ENCODE results near the gene MRM1. TPM values are rescaled to one million over a fixed set of nuclear protein-coding genes. Genes with fewer than 3 reads are reported as not detected.

MRM1 gene
- total and polyA plus RNA-seq, 7 donors, result 8.7 to 30.6 (median 11.1) TPM

DNA sequence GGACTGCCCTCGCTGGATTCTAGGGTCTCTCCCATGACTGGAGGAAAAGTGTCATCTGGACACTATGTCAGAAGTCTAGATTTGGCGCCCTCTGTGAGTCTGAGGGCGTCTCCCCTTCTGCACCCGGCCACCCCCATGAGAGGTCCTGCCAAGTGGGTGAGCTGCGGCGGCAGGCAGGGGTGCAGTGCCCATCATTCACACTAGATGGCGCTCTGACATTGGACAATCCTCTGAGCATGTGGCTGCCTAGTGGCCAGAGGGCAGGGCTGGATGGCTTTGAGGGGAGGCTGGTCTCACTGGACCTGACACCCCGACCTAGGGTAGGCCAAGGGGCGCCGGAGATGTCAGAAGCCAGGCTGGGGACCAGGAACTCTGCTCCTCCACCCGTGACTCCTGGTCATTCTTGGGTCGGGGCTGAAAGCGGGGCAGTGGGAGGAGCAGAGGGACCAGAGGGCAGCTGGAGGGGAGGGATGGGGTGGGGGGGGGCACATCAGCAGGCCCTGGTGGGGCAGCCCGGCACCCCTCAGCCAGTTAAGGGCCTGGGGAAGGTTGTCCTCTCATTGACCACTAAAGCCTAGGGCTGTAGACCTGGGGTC, 28.0 kb downstream of the MRM1 start:
- 16 to 19% (median 16%) methylated on average over 13 to 14 of the region's 14 CpGs for WGBS, 3 donors
- intact Hi-C loops (cut with DNase I), result loop anchor here in 1 of 2 donors (1.0 to 5.0 kb wide), 2 partner anchors 418 to 588 kb away; no protein-coding TSS in a partner anchor

DNA sequence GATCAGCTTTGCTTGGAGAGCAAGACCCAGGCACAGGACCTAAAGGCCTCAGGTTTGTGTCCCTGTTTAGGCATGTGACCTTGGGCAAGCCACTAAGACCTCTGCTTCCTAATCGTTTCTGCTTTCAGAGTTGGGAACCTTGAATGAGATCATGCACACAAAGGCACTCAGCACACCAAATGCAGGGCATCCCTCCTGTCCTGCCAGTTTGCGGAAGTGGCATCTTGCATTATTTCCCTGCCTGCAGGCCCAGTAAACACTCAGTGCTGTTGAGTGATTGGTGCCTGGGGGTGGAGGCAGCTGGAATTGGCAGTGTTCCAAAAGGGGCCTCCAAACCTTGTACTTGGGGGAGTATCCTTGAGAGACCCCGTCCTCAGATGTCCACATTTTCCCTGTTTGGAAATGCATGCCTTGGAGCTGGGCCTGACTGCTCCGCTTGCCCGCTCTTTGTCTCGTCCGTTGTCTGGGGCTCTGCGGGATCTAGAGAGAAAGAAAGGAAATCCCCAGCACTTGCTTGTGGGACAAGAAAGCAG, 28.7 kb downstream of the MRM1 start:
- 67 to 76% (median 73%) methylated on average over 8 of the region's 8 CpGs for WGBS, 3 donors
- TF ChIP-seq, protein P1, sequence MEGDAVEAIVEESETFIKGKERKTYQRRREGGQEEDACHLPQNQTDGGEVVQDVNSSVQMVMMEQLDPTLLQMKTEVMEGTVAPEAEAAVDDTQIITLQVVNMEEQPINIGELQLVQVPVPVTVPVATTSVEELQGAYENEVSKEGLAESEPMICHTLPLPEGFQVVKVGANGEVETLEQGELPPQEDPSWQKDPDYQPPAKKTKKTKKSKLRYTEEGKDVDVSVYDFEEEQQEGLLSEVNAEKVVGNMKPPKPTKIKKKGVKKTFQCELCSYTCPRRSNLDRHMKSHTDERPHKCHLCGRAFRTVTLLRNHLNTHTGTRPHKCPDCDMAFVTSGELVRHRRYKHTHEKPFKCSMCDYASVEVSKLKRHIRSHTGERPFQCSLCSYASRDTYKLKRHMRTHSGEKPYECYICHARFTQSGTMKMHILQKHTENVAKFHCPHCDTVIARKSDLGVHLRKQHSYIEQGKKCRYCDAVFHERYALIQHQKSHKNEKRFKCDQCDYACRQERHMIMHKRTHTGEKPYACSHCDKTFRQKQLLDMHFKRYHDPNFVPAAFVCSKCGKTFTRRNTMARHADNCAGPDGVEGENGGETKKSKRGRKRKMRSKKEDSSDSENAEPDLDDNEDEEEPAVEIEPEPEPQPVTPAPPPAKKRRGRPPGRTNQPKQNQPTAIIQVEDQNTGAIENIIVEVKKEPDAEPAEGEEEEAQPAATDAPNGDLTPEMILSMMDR (IDR thresholded peaks at IDR 0.05), result no peak
- intact Hi-C loops (cut with DNase I), result loop anchor here (1.0 to 10.0 kb wide), 4 partner anchors 315 to 587 kb away; partner anchors contain the start of gene AATF (in 1 of the 2)
- H3K9me3 ChIP-seq, result no peaks in the 10 kb centered on the region
- no peak overlapping the region for H3K4me3 ChIP-seq
- no peaks in the 10 kb centered on the region for H3K4me1 ChIP-seq
- ATAC-seq (peak in 1 of 4 donors; percentile 5), DNase-seq (no peak)
- H3K27me3 ChIP-seq (ENCODE audit: insufficient read depth in 3 of 3, low read length in 2 of 3), result peaks cover 0 to 5% (median 4%) of the 10 kb centered on the region in 3 donors
- H3K27ac ChIP-seq, result no peak overlapping the region
- H3K36me3 ChIP-seq (ENCODE audit: insufficient read depth in 1 of 2, low read depth in 1 of 2), result no peaks in the 10 kb centered on the region

More for the DNA sequence above, 28.0 kb downstream of the MRM1 start:
- DNase-seq, result peak; percentile 71 to 86
- no peaks in the 10 kb centered on the region for H3K4me1 ChIP-seq
- no peak overlapping the region for H3K27ac ChIP-seq
- H3K36me3 ChIP-seq (ENCODE audit: insufficient read depth in 1 of 2, low read depth in 1 of 2), result no peaks in the 10 kb centered on the region
- peaks cover 0 to 5% (median 4%) of the 10 kb centered on the region in 3 donors for H3K27me3 ChIP-seq (ENCODE audit: insufficient read depth in 3 of 3, low read length in 2 of 3)
- TF ChIP-seq, protein P1 (IDR thresholded peaks at IDR 0.05), result peak; percentile 99
- H3K9me3 ChIP-seq, result no peaks in the 10 kb centered on the region
- peak; percentile 83 to 94 (median 94) for ATAC-seq
- H3K4me3 ChIP-seq, result no peak overlapping the region

DNA sequence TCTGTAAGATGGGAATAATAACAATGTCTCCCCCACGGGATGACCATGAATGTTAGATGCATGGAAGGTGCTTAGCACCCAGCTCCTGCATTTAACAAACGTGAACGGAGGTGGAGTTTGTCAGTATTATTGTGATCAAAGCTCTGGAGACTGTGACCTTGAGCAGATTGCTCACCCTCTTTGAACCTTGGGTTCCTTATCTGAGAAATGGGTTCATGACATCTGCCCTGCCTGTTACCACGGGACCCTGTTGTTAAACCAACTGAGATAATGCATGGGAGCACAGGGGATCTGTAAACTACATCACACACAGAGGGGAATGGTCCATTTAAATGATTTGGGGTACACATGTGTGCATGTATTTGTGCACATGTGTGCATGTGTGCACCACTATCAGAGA, 29.6 kb downstream of the MRM1 start:
- no peaks in the 10 kb centered on the region for H3K36me3 ChIP-seq (ENCODE audit: insufficient read depth in 1 of 2, low read depth in 1 of 2)
- H3K4me1 ChIP-seq, result no peaks in the 10 kb centered on the region
- 72 to 79% (median 75%) methylated on average over 4 of the region's 4 CpGs for WGBS, 3 donors
- H3K27me3 ChIP-seq (ENCODE audit: insufficient read depth in 3 of 3, low read length in 2 of 3), result peaks cover 0 to 5% (median 4%) of the 10 kb centered on the region in 3 donors
- no peak overlapping the region for H3K4me3 ChIP-seq
- no peaks in the 10 kb centered on the region for H3K9me3 ChIP-seq
- H3K27ac ChIP-seq, result no peak overlapping the region
- DNase-seq (no peak), ATAC-seq (no peak)
- intact Hi-C loops (cut with DNase I), result loop anchor here (5.0 to 10.0 kb wide), 2 partner anchors 314 to 416 kb away; partner anchors contain the start of gene AATF (in 1 of the 2)
- TF ChIP-seq, protein P1 (IDR thresholded peaks at IDR 0.05), result no peak

DNA sequence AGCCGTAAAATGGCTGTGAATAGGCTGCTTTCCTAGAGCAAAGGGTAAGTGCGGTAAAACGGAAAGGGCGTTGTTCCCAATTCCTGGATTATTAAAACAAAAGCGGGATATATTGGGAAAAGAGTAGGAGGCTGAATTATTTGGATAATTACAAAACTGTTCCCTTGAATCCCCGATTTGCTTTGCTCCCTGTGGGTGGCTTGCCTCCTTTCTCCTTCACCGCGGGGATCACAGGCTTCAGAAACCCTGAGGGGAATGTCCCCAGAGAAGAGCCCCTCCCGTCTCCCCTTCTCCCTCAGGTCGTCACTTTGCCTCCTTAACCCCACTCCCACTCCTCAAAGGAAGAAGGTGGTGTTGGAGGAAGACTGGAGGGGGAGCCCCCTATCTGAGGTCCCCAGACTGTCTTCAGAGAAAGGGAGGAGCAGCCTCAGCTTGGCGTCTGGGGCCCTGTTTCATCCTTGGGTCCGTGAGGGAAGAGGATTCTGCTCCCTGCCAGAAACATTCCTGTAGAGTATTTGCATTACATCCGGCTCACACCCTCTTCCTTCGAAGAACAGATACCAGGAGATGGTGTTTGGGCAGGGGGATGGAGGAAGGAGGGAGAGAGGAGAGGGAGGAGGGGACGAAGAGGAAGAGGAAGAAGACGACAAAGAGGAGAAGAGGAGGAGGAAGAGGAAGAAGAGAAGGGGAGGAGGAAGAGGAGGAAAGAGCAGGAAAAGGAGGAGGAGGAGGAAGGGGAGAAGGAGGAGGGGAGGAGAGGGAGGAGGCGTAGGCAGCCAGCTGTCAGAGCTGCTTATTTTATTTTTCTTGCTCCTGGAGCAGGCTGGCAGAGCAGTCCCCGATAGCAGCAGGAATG, 31.8 kb downstream of the MRM1 start:
- DNase-seq (no peak), ATAC-seq (no peak)
- H3K9me3 ChIP-seq, result no peaks in the 10 kb centered on the region
- H3K27me3 ChIP-seq (ENCODE audit: insufficient read depth in 3 of 3, low read length in 2 of 3), result peaks cover 0 to 7% (median 6%) of the 10 kb centered on the region in 3 donors
- H3K36me3 ChIP-seq (ENCODE audit: insufficient read depth in 1 of 2, low read depth in 1 of 2), result no peaks in the 10 kb centered on the region
- intact Hi-C loops (cut with DNase I), result loop anchor here (1.0 to 10.0 kb wide), 3 partner anchors 312 to 465 kb away; partner anchors contain the start of gene AATF (in 1 of the 2)
- H3K27ac ChIP-seq, result no peak overlapping the region
- 36 to 42% (median 40%) methylated on average over 18 of the region's 18 CpGs for WGBS, 3 donors
- TF ChIP-seq, protein P1 (IDR thresholded peaks at IDR 0.05), result no peak
- no peaks in the 10 kb centered on the region for H3K4me1 ChIP-seq
- no peak overlapping the region for H3K4me3 ChIP-seq
